HepG2 (cell line): ENCODE results near the gene NPIPB6. TPM values are rescaled to one million over a fixed set of nuclear protein-coding genes. Genes with fewer than 3 reads are reported as not detected.

Experiments
- AGO1 ChIP-seq: fragments of 200-400 bp; formaldehyde crosslinking; IDR thresholded peaks from 2 replicates; pipeline ENCODE4 v1.6.1; 2017; ENCODE audit warnings: mild to moderate bottlenecking, low read depth, low read length, moderate library complexity; ENCODE audit not compliant: poor library complexity, severe bottlenecking
- CEBPZ ChIP-seq: IDR thresholded peaks from 2 replicates; pipeline ENCODE4 v1.6.1; 2012; ENCODE audit warnings: low read length, improper control_type of control experiment
- CERS6 ChIP-seq: sonication (generic); formaldehyde crosslinking; IDR thresholded peaks from 2 replicates; pipeline ENCODE4 v1.5.0; 2020; ENCODE audit warnings: missing genetic modification reagents
- DNMT3B ChIP-seq: conservative IDR thresholded peaks from 2 replicates; pipeline ENCODE4 v1.6.1; 2016; ENCODE audit warnings: missing biosample characterization, control low read depth
- ESRRA ChIP-seq: sonication (generic); formaldehyde crosslinking; IDR thresholded peaks from 2 replicates; pipeline ENCODE4 v1.5.1; 2020; ENCODE audit warnings: mild to moderate bottlenecking, low read depth, missing genetic modification reagents
- GATAD2A ChIP-seq: IDR thresholded peaks from 2 replicates; pipeline ENCODE4 v1.6.1; 2016
- GMEB1 ChIP-seq: sonication (generic); formaldehyde crosslinking; IDR thresholded peaks from 2 replicates; pipeline ENCODE4 v1.5.1; 2020; ENCODE audit warnings: missing genetic modification reagents, mild to moderate bottlenecking, borderline replicate concordance
- KDM5B ChIP-seq: sonication (generic); formaldehyde crosslinking; IDR thresholded peaks from 2 replicates; pipeline ENCODE4 v1.4.0; 2020; ENCODE audit warnings: missing genetic modification reagents, mild to moderate bottlenecking, borderline replicate concordance
- NFKB2 ChIP-seq: sonication (generic); formaldehyde crosslinking; IDR thresholded peaks from 2 replicates; pipeline ENCODE4 v1.4.0; 2020; ENCODE audit warnings: missing genetic modification reagents, borderline replicate concordance
- SMARCE1 ChIP-seq: fragments of 450-650 bp; IDR thresholded peaks from 2 replicates; pipeline ENCODE4 v1.6.1; 2017; ENCODE audit warnings: borderline replicate concordance
- SMC3 ChIP-seq: IDR thresholded peaks from 2 replicates; pipeline ENCODE4 v1.6.1; 2011; ENCODE audit warnings: low read length, improper control_type of control experiment
- YY1 ChIP-seq: IDR thresholded peaks from 2 replicates; pipeline ENCODE4 v1.6.1; 2011; ENCODE audit warnings: low read length, low read depth, moderate library complexity, mild to moderate bottlenecking; ENCODE audit not compliant: insufficient read depth, insufficient replicate concordance
- ZEB1 ChIP-seq: IDR thresholded peaks from 2 replicates; pipeline ENCODE4 v1.6.1; 2012; ENCODE audit warnings: mild to moderate bottlenecking, low read depth, inconsistent platforms; ENCODE audit not compliant: insufficient replicate concordance
- ZMYM3 ChIP-seq: sonication (generic); formaldehyde crosslinking; IDR thresholded peaks from 2 replicates; pipeline ENCODE4 v1.5.1; 2020; ENCODE audit warnings: mild to moderate bottlenecking, missing genetic modification reagents
- ZNF580 ChIP-seq: IDR thresholded peaks from 2 replicates; pipeline ENCODE4 v1.6.1; 2016; ENCODE audit warnings: low read depth, borderline replicate concordance
- ZNF761 ChIP-seq: sonication (generic); formaldehyde crosslinking; conservative IDR thresholded peaks from 2 replicates; pipeline ENCODE4 v1.4.0; 2020; ENCODE audit warnings: mild to moderate bottlenecking, missing genetic modification reagents
- ZNF766 ChIP-seq: sonication (generic); formaldehyde crosslinking; IDR thresholded peaks from 2 replicates; pipeline ENCODE4 v1.5.0; 2020; ENCODE audit warnings: missing genetic modification reagents, borderline replicate concordance
- ZSCAN9 ChIP-seq: IDR thresholded peaks from 2 replicates; pipeline ENCODE4 v1.6.1; 2016; ENCODE audit warnings: borderline replicate concordance
- polyA plus RNA-seq, 8 experiments: library from polyadenylated mRNA; depleted of rRNA in 3 of 8; stranded (reverse) in 7 of 8; unstranded in 1 of 8; fragments of >200 nt; fragmentation: Illumina TruSeq in 4 of 8; extraction: Trizol in 4 of 8; gene quantifications; 2 replicates each; pipeline versions ENCODE4 v1.2.1 to v1.2.3, GENCODE V29; 2011 to 2016; ENCODE audit warnings: low read depth in 4 of 8, missing spikeins in 1 of 8, mixed read lengths in 1 of 8; ENCODE audit not compliant: insufficient read depth in 1 of 8
- total RNA-seq, 5 experiments: library from RNA; depleted of rRNA; stranded (reverse); fragments of >200 nt; fragmentation: Illumina TruSeq; extraction: Trizol; gene quantifications; 2 replicates each; pipeline ENCODE4 v1.2.3, GENCODE V29; 2016; ENCODE audit warnings: low read depth in 1 of 5
- TF ChIP-seq, protein P1 (sequence below): IDR thresholded peaks from 2 replicates; pipeline ENCODE4 v1.6.1; 2016; ENCODE audit warnings: low read depth, control low read depth
- TF ChIP-seq, protein P2 (sequence below): sonication (generic); formaldehyde crosslinking; IDR thresholded peaks from 2 replicates; pipeline ENCODE4 v1.8.0; 2022; ENCODE audit warnings: missing genetic modification reagents, mild to moderate bottlenecking, borderline replicate concordance

The NPIPB6 gene
- total and polyA plus RNA-seq, 2 of the 13 experiments (the other 11 are each of a cell fraction or from before 2014, with no cell fraction given): 0.25 TPM; not detected in 1

- TF ChIP-seq, protein P1, sequence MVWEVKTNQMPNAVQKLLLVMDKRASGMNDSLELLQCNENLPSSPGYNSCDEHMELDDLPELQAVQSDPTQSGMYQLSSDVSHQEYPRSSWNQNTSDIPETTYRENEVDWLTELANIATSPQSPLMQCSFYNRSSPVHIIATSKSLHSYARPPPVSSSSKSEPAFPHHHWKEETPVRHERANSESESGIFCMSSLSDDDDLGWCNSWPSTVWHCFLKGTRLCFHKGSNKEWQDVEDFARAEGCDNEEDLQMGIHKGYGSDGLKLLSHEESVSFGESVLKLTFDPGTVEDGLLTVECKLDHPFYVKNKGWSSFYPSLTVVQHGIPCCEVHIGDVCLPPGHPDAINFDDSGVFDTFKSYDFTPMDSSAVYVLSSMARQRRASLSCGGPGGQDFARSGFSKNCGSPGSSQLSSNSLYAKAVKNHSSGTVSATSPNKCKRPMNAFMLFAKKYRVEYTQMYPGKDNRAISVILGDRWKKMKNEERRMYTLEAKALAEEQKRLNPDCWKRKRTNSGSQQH (CRISPR knock-in tag): no peak
- TF ChIP-seq ZMYM3 (CRISPR knock-in tag) (0 out of 2 replicates have a peak, but pooled peaks have one; percentile 28), ESRRA (CRISPR knock-in tag) (no peak), GATAD2A (CRISPR knock-in tag) (0 out of 2 replicates have a peak, but pooled peaks have one; percentile 10), AGO1 (peak; percentile 66), SMC3 (peak; percentile 75), ZSCAN9 (no peak), GMEB1 (CRISPR knock-in tag) (no peak), ZEB1 (no peak), NFKB2 (CRISPR knock-in tag) (peak; percentile 52; the same call in 1 of the 2 replicates), SMARCE1 (no peak), DNMT3B (CRISPR knock-in tag) (no peak), YY1 (peak; percentile 20), CERS6 (CRISPR knock-in tag) (no peak), ZNF766 (no peak), KDM5B (CRISPR knock-in tag) (no peak), CEBPZ (no peak), ZNF580 (peak; percentile 73; the same call in 1 of the 2 replicates), ZNF761 (CRISPR knock-in tag) (no peak)
- TF ChIP-seq, protein P2, sequence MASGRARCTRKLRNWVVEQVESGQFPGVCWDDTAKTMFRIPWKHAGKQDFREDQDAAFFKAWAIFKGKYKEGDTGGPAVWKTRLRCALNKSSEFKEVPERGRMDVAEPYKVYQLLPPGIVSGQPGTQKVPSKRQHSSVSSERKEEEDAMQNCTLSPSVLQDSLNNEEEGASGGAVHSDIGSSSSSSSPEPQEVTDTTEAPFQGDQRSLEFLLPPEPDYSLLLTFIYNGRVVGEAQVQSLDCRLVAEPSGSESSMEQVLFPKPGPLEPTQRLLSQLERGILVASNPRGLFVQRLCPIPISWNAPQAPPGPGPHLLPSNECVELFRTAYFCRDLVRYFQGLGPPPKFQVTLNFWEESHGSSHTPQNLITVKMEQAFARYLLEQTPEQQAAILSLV (CRISPR knock-in tag): 0 out of 2 replicates have a peak, but pooled peaks have one; percentile 40
These were observed 46.0 kb downstream of the NPIPB6 start (continued) for GRCh38 chr16:28317040-28317880.
